Measurements from ENCODE around the gene SUPT4H1.

DNA sequence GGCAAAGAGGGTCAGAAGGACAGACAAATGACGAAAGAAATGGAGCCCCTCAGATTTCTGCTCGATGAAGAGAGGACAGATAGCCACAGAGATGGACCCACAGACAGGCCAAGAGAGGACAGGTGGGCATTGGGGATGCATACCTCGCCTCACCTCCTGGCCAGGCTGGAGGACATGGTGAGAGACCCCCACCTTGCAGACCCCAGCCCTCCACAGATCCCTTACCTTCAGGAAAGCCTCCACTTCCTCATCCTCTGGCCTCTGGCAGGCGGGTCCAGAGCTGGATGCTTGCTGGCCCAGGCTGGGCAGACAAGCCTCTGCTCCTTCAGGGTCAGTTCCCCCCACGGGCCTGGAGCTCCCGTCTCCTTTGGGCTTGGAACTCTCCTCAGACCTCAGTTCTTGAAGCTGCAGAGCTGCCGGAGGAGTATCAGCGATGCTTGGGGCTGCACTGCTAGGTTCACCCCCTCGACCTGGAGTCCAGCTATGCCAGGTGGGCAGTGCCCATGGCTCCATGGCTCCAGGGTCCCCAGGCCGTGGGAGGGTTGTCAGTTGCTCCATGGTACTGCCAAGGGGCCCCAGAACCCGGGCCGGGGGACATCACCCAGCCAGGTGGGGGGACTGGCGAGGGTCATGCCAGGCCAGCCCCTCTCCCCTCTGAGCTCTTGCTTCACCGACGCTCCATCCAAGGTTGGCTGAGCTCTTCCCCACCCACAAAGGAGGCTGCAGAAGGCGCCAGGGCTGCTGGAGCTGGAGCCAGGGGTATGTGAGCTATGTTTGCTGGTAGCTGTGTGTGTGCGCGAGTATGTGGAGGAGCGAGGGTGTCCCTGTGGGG, 24.4 kb downstream of the SUPT4H1 start:
- TF ChIP-seq EZH2phosphoT487 (IDR thresholded peaks at IDR 0.05; ENCODE audit: unreplicated experiment) (no peak), POLR2AphosphoS5 (IDR thresholded peaks at IDR 0.05; ENCODE audit: low read depth) (no peak), EZH2 (IDR thresholded peaks at IDR 0.05; ENCODE audit: low read depth, unreplicated experiment) (no peak), JUNB (IDR thresholded peaks at IDR 0.05; ENCODE audit: unreplicated experiment) (no peak), STAT1 (IDR thresholded peaks at IDR 0.05; ENCODE audit: unreplicated experiment) (no peak), ZNF331 (CRISPR knock-in tag; IDR thresholded peaks at IDR 0.05; ENCODE audit: low read depth) (no peak), CREB1 (CRISPR knock-in tag; IDR thresholded peaks at IDR 0.05; ENCODE audit: low read depth) (no peak), ZNF114 (CRISPR knock-in tag; IDR thresholded peaks at IDR 0.05) (no peak)
- TF ChIP-seq, protein P1, sequence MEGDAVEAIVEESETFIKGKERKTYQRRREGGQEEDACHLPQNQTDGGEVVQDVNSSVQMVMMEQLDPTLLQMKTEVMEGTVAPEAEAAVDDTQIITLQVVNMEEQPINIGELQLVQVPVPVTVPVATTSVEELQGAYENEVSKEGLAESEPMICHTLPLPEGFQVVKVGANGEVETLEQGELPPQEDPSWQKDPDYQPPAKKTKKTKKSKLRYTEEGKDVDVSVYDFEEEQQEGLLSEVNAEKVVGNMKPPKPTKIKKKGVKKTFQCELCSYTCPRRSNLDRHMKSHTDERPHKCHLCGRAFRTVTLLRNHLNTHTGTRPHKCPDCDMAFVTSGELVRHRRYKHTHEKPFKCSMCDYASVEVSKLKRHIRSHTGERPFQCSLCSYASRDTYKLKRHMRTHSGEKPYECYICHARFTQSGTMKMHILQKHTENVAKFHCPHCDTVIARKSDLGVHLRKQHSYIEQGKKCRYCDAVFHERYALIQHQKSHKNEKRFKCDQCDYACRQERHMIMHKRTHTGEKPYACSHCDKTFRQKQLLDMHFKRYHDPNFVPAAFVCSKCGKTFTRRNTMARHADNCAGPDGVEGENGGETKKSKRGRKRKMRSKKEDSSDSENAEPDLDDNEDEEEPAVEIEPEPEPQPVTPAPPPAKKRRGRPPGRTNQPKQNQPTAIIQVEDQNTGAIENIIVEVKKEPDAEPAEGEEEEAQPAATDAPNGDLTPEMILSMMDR (conservative IDR thresholded peaks at IDR 0.05; ENCODE audit: low read depth in 2 of 2), result no peak
- TF ChIP-seq, protein P2, sequence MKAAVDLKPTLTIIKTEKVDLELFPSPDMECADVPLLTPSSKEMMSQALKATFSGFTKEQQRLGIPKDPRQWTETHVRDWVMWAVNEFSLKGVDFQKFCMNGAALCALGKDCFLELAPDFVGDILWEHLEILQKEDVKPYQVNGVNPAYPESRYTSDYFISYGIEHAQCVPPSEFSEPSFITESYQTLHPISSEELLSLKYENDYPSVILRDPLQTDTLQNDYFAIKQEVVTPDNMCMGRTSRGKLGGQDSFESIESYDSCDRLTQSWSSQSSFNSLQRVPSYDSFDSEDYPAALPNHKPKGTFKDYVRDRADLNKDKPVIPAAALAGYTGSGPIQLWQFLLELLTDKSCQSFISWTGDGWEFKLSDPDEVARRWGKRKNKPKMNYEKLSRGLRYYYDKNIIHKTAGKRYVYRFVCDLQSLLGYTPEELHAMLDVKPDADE (IDR thresholded peaks at IDR 0.05), result no peak
- TF ChIP-seq, protein P3, sequence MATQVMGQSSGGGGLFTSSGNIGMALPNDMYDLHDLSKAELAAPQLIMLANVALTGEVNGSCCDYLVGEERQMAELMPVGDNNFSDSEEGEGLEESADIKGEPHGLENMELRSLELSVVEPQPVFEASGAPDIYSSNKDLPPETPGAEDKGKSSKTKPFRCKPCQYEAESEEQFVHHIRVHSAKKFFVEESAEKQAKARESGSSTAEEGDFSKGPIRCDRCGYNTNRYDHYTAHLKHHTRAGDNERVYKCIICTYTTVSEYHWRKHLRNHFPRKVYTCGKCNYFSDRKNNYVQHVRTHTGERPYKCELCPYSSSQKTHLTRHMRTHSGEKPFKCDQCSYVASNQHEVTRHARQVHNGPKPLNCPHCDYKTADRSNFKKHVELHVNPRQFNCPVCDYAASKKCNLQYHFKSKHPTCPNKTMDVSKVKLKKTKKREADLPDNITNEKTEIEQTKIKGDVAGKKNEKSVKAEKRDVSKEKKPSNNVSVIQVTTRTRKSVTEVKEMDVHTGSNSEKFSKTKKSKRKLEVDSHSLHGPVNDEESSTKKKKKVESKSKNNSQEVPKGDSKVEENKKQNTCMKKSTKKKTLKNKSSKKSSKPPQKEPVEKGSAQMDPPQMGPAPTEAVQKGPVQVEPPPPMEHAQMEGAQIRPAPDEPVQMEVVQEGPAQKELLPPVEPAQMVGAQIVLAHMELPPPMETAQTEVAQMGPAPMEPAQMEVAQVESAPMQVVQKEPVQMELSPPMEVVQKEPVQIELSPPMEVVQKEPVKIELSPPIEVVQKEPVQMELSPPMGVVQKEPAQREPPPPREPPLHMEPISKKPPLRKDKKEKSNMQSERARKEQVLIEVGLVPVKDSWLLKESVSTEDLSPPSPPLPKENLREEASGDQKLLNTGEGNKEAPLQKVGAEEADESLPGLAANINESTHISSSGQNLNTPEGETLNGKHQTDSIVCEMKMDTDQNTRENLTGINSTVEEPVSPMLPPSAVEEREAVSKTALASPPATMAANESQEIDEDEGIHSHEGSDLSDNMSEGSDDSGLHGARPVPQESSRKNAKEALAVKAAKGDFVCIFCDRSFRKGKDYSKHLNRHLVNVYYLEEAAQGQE (IDR thresholded peaks at IDR 0.05; ENCODE audit: unreplicated experiment), result no peak
- TF ChIP-seq, protein P4, sequence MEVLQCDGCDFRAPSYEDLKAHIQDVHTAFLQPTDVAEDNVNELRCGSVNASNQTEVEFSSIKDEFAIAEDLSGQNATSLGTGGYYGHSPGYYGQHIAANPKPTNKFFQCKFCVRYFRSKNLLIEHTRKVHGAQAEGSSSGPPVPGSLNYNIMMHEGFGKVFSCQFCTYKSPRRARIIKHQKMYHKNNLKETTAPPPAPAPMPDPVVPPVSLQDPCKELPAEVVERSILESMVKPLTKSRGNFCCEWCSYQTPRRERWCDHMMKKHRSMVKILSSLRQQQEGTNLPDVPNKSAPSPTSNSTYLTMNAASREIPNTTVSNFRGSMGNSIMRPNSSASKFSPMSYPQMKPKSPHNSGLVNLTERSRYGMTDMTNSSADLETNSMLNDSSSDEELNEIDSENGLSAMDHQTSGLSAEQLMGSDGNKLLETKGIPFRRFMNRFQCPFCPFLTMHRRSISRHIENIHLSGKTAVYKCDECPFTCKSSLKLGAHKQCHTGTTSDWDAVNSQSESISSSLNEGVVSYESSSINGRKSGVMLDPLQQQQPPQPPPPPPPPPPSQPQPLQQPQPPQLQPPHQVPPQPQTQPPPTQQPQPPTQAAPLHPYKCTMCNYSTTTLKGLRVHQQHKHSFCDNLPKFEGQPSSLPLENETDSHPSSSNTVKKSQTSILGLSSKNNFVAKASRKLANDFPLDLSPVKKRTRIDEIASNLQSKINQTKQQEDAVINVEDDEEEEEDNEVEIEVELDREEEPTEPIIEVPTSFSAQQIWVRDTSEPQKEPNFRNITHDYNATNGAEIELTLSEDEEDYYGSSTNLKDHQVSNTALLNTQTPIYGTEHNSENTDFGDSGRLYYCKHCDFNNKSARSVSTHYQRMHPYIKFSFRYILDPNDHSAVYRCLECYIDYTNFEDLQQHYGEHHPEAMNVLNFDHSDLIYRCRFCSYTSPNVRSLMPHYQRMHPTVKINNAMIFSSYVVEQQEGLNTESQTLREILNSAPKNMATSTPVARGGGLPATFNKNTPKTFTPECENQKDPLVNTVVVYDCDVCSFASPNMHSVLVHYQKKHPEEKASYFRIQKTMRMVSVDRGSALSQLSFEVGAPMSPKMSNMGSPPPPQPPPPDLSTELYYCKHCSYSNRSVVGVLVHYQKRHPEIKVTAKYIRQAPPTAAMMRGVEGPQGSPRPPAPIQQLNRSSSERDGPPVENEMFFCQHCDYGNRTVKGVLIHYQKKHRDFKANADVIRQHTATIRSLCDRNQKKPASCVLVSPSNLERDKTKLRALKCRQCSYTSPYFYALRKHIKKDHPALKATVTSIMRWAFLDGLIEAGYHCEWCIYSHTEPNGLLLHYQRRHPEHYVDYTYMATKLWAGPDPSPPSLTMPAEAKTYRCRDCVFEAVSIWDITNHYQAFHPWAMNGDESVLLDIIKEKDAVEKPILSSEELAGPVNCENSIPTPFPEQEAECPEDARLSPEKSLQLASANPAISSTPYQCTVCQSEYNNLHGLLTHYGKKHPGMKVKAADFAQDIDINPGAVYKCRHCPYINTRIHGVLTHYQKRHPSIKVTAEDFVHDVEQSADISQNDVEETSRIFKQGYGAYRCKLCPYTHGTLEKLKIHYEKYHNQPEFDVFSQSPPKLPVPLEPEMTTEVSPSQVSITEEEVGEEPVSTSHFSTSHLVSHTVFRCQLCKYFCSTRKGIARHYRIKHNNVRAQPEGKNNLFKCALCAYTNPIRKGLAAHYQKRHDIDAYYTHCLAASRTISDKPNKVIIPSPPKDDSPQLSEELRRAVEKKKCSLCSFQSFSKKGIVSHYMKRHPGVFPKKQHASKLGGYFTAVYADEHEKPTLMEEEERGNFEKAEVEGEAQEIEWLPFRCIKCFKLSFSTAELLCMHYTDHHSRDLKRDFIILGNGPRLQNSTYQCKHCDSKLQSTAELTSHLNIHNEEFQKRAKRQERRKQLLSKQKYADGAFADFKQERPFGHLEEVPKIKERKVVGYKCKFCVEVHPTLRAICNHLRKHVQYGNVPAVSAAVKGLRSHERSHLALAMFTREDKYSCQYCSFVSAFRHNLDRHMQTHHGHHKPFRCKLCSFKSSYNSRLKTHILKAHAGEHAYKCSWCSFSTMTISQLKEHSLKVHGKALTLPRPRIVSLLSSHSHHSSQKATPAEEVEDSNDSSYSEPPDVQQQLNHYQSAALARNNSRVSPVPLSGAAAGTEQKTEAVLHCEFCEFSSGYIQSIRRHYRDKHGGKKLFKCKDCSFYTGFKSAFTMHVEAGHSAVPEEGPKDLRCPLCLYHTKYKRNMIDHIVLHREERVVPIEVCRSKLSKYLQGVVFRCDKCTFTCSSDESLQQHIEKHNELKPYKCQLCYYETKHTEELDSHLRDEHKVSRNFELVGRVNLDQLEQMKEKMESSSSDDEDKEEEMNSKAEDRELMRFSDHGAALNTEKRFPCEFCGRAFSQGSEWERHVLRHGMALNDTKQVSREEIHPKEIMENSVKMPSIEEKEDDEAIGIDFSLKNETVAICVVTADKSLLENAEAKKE (CRISPR knock-in tag; IDR thresholded peaks at IDR 0.05), result no peak
